GM21737 (cell line): ENCODE results near the gene FABP6.

Source experiments
- ATAC-seq: cut with Tn5 transposase; IDR thresholded peaks from one replicate; pipeline ENCODE4 v1.9.1; 2021; ENCODE audit warnings: mild to moderate bottlenecking, moderate library complexity; ENCODE audit not compliant: unreplicated experiment

The FABP6 gene

DNA sequence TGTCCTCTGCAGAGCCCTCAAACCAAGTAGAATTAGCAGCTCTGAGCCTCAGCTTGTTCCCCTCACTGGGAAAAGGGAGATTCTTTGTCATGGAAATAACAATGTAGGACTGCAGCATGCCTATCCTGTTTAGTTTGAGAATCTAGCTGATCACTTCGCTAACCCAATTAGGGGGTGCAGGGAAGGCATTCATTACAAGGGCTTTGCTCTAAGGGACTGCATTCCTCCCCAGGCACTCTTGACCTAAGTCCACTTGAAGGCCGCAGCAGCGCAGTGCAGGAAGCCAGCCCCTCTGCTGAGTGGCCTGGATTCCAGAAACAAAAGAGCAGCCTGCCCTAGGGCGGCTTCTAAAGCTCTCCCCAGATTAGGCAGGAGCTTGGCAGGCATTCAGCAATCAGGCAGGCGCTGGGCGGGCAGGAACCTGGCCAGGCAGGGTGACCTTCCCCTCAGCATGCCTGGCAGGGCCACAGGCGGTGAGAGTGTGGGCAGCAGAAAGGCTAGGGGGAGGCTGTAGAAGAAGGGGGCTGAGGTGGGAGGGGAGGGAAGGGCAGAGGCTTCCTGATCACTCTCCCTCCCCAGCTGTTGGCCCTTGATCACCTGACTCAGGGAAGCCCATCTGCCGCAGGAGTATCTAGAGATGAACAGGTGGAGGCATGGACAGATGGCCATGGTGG, 58.2 kb downstream of the FABP6 start:
- no peak for ATAC-seq
